ENCODE results near the gene ARHGAP32. TPM values are rescaled to one million over a fixed set of nuclear protein-coding genes. Genes with fewer than 3 reads are reported as not detected.

ARHGAP32 gene
- total and polyA plus RNA-seq, 10 donors = 0.53 to 17.0 (median 10.2) TPM

DNA sequence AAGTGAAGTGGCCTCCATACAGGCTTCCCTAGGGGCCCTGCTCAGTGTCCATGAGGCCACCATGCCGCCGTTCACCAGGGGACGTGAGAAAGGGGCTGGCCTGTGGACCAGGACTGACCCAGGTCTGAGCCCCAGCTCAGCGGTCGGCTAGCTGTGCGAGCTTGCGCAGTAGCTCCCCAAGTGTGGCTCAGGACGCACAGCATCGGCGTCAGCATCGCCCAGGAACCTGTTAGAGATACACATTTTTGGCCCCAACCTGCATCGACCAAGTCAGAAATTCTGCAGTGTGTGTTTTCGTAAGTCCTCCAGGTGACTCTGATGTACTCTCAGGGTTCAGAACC lies 249.9 kb downstream of the ARHGAP32 start:
- Histone ChIP-seq H3K4me1 (peaks cover 0 to 8% (median 0%) of the 10 kb centered on the region in 6 donors), H3K9me3 (no peaks in the 10 kb centered on the region), H3K4me3 (no peak overlapping the region), H3K27me3 (replicated peaks in 1 of 7) (peaks cover 0 to 15% (median 0%) of the 10 kb centered on the region in 7 donors), H3K36me3 (no peaks in the 10 kb centered on the region), H3K27ac (no peak overlapping the region)
- intact Hi-C loops (cut with DNase I; ENCODE audit: low total_unique reads) = no loop called here
- DNase-seq = no peak
- TF ChIP-seq POLR2AphosphoS5 (IDR thresholded peaks at IDR 0.05) (no peak), POLR2A (IDR thresholded peaks at IDR 0.05) (no peak)
- TF ChIP-seq, protein P1, sequence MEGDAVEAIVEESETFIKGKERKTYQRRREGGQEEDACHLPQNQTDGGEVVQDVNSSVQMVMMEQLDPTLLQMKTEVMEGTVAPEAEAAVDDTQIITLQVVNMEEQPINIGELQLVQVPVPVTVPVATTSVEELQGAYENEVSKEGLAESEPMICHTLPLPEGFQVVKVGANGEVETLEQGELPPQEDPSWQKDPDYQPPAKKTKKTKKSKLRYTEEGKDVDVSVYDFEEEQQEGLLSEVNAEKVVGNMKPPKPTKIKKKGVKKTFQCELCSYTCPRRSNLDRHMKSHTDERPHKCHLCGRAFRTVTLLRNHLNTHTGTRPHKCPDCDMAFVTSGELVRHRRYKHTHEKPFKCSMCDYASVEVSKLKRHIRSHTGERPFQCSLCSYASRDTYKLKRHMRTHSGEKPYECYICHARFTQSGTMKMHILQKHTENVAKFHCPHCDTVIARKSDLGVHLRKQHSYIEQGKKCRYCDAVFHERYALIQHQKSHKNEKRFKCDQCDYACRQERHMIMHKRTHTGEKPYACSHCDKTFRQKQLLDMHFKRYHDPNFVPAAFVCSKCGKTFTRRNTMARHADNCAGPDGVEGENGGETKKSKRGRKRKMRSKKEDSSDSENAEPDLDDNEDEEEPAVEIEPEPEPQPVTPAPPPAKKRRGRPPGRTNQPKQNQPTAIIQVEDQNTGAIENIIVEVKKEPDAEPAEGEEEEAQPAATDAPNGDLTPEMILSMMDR (IDR thresholded peaks at IDR 0.05 in 8 of 11, conservative IDR thresholded peaks at IDR 0.05 in 3 of 11) = no peak
- 89 to 98% (median 98%) methylated on average over 11 to 13 of the region's 13 CpGs for WGBS, 5 donors

DNA sequence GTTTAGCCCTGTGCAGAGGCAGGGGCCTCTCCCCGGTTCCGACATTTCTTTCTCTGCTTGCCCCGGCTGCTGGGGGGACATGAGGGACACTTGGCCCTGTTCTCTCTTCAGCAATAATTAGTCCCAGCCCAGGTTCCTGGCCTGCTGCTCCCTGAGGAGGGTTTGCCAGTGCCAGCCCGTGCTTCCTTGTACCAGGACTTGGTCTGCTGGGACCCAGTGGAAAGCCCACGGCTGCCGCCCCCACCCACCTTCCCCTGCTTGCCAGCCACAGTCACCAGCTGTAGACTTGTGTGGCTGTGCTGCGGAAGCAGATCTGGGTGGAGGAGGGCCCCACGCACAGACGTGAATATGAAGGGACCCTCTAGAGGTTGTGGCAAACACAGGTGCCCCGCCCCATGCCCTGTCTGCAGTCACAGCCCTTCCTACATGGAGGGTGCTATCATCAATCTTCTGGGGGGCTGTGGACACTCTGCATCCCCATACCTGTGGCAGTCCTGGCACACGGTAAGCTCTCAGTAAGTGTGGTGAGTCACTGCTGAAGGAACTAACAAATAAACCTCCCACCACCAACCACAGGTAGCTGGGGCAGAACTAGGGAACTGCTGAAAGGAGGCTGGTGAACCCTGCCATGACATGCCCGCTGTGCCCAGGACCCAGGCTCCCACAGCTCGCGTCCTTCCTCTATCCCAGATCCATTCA lies 250.4 kb downstream of the ARHGAP32 start:
- no peak overlapping the region for H3K27ac ChIP-seq
- intact Hi-C loops (cut with DNase I; ENCODE audit: low total_unique reads) = no loop called here
- 78 to 93% (median 84%) methylated on average over 14 of the region's 14 CpGs for WGBS, 5 donors
- peaks cover 0 to 15% (median 0%) of the 10 kb centered on the region in 7 donors for H3K27me3 ChIP-seq (replicated peaks in 1 of 7)
- TF ChIP-seq POLR2AphosphoS5 (IDR thresholded peaks at IDR 0.05) (no peak), POLR2A (IDR thresholded peaks at IDR 0.05) (no peak)
- TF ChIP-seq, protein P1 (IDR thresholded peaks at IDR 0.05 in 8 of 11, conservative IDR thresholded peaks at IDR 0.05 in 3 of 11) = no peak
- no peaks in the 10 kb centered on the region for H3K9me3 ChIP-seq
- H3K36me3 ChIP-seq = no peaks in the 10 kb centered on the region
- DNase-seq = no peak
- no peak overlapping the region for H3K4me3 ChIP-seq
- H3K4me1 ChIP-seq = peaks cover 0 to 8% (median 0%) of the 10 kb centered on the region in 6 donors

DNA sequence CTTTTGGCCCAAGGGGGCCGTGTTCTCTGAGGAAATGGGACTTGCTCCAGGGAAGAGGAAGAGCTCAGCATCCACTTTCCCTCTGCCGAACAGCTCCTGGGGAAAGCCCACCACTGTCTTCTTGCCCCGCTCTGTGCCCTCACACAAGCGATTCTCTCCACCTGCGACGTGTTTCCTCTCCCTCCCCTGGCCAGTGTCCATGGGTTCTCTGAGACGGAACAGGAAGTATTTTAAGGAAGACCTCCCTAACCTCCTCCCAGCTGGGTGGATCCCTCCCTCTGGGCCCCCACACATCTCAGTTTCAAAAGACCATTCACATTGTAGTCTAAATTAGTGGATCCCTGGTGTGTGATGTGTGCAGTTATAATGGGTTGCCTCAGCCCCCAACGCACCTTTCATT lies 251.0 kb downstream of the ARHGAP32 start:
- Histone ChIP-seq H3K27me3 (replicated peaks in 1 of 7) (peaks cover 0 to 15% (median 0%) of the 10 kb centered on the region in 7 donors), H3K36me3 (no peaks in the 10 kb centered on the region), H3K9me3 (no peaks in the 10 kb centered on the region), H3K4me1 (peaks cover 0 to 9% (median 0%) of the 10 kb centered on the region in 6 donors), H3K4me3 (no peak overlapping the region), H3K27ac (no peak overlapping the region)
- TF ChIP-seq, protein P1 (IDR thresholded peaks at IDR 0.05 in 8 of 11, conservative IDR thresholded peaks at IDR 0.05 in 3 of 11) = no peak
- TF ChIP-seq POLR2AphosphoS5 (IDR thresholded peaks at IDR 0.05) (no peak), POLR2A (IDR thresholded peaks at IDR 0.05) (no peak)
- 40 to 60% (median 54%) methylated on average over 8 of the region's 8 CpGs for WGBS, 5 donors
- intact Hi-C loops (cut with DNase I; ENCODE audit: low total_unique reads) = no loop called here
- DNase-seq = no peak

DNA sequence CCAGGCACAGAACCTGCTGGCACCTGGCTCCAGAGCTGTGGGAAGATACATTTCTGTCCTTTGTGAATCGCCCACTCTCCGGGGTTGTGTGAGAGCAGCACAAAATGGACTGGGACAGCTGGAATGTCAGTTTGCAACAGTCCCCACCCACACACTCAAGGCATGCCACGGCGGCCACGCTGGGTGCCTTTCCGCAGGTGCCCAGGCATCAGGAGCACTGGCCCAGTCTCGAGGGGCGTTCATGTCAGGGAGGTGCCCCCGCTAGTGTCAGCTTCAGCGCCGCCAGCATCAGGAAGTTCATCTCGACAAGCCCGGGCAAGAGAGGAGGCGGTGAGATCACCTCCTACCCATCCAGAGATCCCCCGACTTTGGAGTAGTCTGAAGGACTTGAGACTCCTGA lies 251.5 kb downstream of the ARHGAP32 start:
- intact Hi-C loops (cut with DNase I; ENCODE audit: low total_unique reads) = no loop called here
- no peak overlapping the region for H3K4me3 ChIP-seq
- no peak for DNase-seq
- WGBS, 5 donors = 79 to 87% (median 85%) methylated on average over 13 to 15 of the region's 15 CpGs
- no peaks in the 10 kb centered on the region for H3K9me3 ChIP-seq
- peaks cover 0 to 15% (median 0%) of the 10 kb centered on the region in 7 donors for H3K27me3 ChIP-seq (replicated peaks in 1 of 7)
- H3K4me1 ChIP-seq = peaks cover 0 to 9% (median 0%) of the 10 kb centered on the region in 6 donors
- no peaks in the 10 kb centered on the region for H3K36me3 ChIP-seq
- TF ChIP-seq POLR2AphosphoS5 (IDR thresholded peaks at IDR 0.05) (no peak), POLR2A (IDR thresholded peaks at IDR 0.05) (no peak)
- TF ChIP-seq, protein P1 (IDR thresholded peaks at IDR 0.05 in 8 of 11, conservative IDR thresholded peaks at IDR 0.05 in 3 of 11) = no peak
- H3K27ac ChIP-seq = no peak overlapping the region

Data from spleen (tissue), 11 donors.